NCI-H2107 (cell line): ENCODE results near the gene F8.
"Not testable (repeated sequence)": the region's sequence is repeated elsewhere in the genome, so short reads cannot be mapped to it uniquely, and the experiment has no call there.

Source experiments
- DNase-seq: peaks from one replicate; lab custom pipeline; 2025; lab: John Stamatoyannopoulos, UW

F8 gene

DNA sequence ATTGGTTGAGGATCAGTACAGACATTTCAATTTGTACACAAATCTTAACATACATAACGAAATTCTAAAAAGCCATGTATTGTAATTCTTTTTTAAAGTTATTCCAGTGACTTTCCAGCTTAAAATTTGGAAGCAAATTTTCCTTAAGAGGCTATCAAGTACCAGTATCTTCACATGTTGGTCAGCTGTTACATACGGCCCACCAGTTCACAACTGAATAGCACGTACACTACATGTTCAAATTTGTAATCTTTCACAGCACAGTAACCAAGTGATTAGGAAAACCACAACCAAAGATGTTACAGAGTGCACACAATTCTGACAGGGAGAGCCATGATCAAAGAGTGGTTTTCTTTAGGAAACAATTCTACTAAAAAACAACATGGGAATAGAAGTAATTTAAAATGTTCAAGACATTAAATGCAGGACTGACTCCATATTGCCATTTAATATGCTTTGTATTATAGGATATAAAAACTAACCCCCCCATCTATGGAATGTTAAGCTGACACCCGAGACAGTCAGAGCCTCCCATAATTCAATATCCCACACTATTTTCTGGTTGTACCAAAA lies 206.1 kb downstream of the F8 start:
- DNase-seq, result not testable (repeated sequence)

DNA sequence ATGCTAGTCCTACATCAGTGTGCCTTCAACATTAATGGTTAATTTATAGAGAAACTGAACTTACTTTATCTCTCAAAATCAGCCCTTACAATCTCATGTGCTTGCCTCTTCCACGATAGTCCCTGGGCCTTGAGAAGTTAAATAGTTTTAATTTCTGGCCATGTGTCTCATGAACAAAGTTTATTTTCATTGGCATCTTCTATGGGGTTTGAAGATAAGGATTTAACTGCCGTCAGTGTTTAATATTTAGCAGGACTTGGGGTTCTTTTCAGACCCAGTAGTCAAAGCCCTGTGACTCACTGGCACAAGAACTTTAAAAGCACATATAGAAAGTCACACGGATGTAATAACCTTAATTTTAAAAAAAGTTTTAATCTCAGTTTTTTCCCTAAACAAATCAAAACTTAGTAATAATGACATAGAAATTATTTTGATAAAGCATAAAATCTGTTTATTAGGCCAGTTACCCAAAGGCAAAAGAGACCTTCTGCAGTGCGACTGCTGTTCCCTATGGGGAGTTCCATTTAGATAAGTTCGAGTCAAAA lies 207.2 kb downstream of the F8 start:
- no peak for DNase-seq

DNA sequence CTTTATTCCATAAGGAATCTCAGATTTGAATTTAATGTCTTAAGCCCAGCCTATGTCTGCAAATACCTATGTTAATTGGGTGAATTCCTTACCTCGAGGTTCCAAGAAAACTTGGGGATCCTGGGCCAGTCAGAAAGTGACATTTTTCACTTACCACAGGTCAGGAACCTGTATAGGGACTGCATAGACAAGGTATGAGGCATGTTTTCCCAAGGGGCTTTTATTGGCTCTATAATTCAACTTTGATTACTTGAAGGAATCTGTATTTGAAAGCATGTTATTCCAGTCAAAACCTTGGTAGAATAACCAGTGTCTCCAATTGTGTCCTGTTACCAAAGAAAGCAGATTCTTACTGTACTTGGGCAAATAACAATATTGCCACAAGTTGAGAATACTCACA lies 208.7 kb downstream of the F8 start:
- no peak for DNase-seq

DNA sequence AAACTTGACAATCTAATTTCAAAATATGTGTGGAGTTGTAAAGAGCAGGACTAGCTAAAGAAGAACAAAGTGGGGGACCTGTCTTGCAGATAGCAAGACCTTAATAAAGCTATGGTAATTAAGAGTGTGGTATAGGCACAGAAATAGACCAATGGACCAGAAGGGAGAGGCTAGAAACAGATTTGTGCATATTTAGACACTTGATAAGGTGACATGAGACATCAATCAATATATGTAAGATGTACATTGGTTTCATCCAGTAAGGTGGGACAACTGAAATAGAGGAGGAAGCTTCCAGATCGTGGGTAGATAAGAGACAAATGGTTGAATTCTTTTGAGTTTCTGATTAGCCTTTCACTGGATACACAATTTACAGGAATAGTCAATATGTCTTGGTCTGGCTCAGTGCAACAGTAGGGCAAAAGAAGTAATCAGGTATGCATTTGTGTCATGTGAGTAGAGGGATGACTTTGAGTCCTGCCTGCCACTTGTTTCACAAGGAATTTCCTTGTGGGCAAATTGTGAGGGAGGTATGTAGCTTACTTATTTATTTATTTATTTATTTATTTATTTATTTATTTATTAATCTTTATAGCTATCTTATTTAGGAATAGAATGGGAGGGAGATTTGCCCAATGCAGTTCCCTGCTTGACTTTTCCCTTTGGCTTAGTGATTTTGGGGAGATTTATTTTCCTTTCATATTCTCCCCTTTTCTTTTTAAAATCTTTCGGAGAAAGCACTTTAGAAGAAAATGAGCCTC lies 210.0 kb downstream of the F8 start:
- no peak for DNase-seq

DNA sequence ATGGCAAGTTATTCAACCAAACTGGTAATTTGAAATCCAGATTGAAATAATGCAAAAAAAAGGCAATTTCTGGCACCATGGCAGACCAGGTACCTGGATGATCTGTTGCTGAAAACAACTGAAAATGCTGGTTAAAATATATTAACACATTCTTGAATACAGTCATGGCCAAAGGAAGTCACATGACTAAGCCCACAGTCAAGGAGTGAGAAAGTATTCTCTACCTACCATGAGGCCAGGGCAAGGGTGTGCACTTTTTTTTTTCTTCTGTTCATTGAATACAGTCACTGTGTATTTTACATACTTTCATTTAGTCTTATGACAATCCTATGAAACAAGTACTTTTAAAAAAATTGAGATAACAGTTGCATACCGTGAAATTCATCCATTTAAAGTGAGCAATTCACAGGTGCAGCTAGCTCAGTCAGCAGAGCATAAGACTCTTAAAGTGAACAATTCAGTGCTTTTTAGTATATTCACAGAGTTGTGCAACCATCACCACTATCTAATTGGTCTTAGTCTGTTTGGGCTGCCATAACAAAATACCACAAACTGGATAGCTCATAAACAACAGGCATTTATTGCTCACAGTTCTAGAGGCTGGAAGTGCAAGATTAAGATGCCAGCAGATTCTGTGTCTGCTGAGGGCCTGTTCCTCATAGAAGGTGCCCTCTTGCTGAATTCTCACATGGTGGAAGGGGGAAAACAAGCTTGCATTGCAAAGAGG lies 212.4 kb downstream of the F8 start:
- DNase-seq, result no peak

DNA sequence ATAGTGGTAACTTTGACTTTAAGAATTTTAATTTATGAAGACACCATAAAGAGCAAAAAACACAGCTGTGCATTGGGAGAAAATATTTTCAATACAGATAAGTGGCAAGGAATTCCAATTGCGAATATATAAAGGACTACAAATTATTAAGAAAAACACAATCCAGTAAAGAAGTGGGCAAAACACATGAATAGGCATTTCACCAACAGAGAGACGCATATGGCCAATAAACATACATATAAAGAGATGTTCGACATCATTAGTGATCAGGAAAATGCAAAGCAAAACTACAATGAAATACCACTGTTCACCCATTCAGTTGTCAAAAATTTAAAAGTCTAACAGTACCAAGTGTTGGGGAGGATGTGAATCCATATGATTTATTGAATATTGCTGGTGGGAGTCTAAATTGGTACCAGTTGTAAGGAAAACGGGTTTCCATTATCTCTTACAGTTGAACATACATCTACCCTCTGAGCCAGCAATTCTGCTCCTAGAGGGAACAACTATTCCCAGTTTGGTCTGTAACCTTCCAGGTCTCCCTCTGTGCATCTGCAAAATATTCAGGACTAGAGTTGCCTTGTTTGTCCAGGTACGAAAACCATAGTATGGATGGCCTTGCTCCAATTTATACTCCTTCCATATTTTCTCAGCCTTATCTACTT lies 215.6 kb downstream of the F8 start:
- DNase-seq, result no peak

DNA sequence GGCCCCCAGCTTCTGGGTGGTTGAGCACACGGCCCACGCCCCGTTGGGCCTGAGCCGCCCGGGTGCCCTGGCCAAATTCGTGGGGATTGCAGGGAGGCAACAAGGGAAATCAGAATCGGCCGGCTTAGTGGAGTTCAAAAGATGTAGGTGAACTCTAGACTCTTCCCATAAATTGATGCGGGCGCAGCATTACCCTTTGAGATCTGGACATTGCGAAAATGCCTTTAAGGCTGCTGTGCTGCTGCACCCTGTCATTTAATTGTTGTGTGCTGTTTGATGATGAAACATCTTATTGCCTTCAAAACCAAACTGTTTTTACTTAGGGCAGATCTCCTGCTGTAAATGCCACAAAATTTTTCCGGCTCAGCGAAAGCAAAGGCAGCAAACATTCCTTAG lies 216.8 kb downstream of the F8 start:
- DNase-seq, result no peak

DNA sequence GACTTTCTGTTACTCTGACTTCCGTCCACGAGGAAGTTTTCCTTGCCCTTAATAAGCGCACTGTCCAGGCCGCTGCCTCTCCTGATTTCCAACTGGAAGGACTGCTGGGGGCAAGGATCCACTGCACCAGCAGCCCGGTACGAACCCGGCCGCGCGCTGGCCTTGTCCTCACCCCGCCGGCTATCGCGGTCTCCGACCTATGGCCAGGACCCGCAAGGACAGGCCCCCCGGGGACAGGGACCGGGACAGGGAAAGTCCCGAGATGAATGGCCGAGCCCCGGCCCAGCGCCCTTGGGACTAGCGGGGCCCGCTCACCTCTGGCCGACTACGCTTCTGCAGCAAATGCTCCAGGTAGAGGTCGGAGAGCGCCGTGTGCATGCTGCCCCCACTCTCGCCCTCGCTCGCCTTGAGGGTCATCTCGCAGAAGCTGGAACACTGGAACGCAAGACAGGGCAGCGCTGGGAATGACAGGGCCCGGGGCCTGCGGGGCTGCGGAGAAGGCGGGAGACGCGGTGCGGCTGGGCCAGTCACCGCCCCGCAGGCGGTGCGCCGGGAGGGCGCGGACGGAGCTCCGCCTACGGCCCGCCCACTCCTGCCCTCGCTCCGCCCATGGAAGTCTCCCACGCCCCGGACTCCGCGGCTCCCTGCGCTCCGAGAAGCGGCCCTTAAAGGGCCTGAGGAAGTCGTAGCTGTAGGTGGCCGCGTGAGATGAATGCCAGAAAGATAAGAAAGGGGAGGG lies 217.4 kb downstream of the F8 start, which contains the start of gene MPP1:
MPP1 (minus strand) TSS at position 529 of the 739 bp plus-strand sequence; CDS start at position 417, 112 bp downstream.
- DNase-seq, result peak; percentile 55

DNA sequence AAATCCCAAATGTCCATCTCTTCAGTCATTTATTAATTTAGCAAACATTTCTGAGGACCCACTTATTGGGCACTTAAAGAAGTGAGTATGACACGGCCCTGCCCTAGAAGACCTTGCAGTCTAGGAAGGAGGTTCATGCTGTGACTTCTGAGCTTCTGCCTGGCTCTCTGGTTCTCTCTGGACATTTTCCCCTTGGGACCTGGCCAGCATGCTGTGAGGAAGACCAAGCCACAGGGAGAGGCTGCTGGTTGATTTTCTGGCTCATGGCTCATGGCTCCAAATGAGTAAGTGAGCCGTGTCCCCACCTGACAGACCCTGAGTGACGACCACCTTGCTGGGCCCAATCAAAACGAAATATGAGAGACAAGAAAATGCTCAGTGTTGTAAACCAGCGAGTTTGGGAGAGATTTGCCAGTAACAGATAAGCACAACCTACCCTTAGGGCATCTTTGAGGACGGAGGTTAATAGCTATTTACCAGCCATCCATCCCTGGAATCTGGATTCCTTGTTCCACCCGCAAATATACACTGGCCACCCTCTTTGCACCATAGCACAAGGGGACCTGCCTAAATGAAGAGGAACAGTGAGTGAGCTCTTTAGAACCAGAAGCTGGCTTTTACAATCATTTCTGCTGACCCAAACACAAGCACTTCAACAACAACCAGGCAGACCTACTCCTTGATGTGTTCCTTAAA lies 218.1 kb downstream of the F8 start:
- no peak for DNase-seq

DNA sequence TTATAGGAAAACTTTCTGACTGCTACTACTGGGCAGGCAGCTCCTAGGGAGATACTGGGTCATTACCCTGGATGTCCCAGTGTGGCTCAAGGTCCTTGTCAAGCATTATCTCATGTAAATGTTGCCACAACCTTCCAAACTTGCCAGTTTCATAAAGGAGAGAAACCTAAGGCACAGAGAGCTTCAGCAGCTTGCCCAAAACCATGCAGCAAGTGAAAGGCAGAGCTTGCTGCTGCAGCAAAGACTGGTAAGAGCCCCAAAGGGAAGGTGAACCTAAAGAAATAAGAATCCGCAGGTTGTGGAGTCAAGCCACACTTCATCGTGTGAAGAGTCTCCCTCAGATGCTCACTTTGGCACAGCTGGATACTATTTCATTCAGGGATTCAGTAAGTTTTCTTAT lies 219.6 kb downstream of the F8 start:
- DNase-seq, result no peak

DNA sequence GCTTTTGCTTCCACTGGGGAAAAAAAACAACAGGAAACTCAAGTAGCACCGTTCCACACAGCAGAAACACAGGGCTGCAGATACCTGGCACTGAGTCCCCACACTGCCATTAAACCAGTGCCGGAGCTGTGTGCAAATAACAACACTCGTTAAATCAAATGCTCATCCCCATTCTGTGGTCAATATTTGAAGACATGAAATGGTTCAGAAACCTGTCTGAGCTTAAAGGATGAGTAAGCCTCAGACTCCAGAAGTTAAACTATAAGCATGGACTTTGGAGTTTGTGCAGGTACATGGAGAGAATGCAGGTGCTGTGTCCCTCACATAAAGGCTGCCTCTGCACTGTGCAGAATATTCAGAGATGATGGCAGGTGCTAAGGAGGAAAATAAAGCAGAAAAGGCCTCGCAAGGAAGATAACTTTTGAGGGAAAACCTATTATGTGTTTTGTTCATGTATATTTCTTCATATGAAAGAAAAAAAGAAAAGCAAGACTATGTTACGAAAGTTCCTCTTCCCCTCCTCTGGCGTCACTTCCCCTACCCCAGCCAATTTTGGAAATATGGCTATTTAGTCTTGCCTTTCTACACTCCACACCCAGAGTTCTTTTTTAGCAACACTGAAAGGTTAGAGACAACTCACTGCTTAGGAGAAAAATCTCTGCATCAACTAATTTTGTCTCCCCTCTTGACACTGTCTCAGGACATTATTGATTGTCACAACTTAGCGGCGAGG lies 221.9 kb downstream of the F8 start:
- DNase-seq, result no peak

DNA sequence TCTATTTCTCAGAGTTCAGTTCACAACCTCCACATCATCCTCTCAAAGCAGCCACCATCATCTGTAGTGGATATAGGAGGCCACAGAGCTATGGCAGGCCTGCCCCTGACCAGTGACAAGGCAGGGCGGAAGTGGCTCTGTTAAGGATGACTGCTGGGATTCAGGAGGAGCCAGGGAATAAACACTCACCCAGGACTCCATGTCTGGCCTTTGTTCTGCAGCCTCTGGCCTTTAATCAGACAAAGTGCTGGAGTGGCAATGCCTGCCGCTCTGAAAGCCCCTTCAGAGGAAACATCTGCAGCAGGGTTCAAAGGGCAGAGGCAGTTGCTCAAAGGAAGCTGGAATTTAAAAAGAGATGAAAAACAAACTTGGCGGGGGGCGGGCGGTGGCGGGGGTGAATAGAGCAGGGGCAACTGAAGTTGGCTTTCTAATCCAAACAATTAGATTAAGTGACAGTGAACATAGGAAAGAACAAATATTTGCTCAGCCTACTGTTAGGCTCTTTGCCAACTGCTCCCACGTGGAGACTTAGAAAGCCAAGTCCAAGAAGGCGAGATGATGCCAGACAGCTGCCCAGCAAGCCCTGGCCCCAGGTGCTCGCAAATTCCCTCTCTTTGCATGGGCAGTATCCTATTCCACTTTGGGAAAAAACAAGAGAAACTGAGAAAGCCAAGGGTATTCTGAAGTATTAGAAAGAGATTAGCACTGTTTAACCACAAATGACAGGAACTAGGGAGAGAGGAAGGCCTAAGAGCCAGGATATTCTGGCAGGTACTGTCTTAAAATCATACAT lies 222.8 kb downstream of the F8 start:
- DNase-seq, result no peak

DNA sequence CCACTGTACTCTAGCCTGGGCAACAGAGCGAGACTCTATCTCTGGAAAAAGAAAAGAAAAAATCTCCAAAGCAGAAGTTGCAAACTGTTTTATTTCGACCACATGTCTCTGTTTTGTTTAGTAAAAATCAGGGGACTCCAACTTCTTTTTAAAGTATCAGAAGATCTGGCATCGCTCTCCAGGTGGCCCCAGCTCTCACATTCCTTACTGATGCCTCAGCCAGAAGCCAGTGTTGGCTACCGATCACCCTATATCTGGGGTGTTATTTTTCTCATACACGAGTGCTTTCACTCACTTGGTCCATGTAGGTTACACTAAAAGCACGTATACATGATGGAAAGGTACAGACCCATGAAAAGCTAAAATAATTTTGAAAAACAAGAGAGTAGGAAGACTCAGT lies 225.5 kb downstream of the F8 start:
- DNase-seq, result no peak

DNA sequence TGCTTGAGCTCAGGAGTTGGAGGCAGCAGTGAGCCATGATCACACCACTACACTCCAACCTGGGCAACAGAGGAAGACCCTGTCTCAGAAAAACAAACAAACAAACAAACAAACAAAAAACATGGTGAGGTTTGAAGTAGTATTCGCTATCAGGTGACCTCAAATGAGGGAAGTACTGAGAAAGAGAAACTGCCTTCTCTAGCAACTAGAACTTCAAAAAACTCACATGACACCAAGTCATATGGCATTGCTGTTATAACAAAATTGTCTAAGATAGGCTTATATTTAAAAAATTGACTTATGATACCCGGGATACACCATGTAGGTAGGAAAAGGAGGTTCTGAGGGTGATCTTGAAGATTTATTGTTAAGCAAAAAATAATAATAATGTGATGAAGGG lies 227.5 kb downstream of the F8 start:
- DNase-seq, result no peak

DNA sequence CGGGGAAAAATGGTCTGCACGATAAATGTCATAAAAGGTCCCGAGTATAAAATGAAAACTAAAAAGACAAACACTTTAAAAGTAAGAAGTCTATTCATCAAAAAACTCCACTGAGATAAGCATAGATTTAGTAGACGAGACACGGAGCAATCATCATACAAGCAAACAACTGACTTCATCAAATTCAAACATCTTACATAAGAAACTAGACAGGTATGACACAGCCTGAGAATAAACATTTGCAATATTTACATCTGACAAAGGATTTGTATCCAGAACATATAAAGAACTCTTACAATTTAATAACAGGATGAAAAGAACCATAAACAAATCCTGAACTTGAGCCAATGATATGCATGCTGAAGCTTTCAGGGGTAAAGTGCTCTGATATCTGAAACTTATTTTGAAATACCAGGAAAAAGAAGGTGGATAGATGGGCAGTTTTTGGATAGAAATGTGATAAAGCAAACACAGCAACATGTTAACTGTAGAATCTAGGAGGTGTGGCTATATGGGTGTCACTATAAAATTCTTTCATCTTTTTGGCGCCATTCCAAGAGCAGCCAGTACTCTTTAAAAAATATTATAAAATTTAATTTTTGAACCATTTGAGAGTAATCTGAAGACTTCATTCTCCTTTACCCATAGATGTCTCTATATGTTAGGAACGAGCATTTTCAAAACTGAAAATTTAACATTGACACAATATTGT lies 229.3 kb downstream of the F8 start:
- DNase-seq, result no peak

DNA sequence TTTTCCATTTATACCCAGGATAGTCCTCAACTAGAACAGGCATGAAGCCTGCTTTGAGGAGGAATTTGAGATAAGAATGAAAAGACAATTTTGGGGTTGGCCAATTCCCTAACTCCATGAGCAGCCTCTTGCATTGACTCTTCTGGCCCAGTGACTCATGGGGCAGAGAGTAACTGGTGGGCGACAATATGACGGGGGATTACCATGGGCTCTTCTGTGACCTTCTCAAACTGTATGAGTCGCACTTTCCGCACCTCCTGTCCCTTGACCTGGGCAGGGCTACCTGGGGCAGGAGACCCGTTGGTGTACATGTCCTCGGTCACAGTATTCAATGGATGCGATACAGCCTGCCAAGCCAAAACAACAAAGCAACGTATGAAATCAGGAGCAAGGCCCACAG lies 230.6 kb downstream of the F8 start:
- no peak for DNase-seq

DNA sequence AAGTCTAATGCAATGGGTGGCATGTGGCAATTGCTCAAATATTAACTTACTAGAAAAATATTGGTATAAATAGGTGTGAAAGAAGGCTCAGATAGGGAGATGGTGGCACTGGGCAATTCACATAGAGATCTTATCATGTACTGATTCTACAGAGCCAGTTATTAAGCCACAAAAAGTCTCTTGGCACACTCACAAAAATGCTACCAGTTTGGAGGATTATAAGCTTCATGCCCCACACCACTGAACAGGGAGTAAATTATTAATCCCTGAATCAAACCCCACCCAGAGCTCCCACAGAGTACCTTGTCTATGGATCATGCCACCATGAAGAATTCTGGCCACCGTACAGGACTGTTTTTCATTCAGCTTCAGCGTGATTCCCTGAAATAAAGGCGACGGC lies 231.1 kb downstream of the F8 start:
- DNase-seq, result no peak
